SH-SY5Y (cell line): ENCODE data around the gene NAA16.

ENCODE experiments used
- GATA2 ChIP-seq: IDR thresholded peaks from 2 replicates; pipeline ENCODE4 v1.6.1; 2011; ENCODE audit warnings: mild to moderate bottlenecking, low read depth, low read length
- GATA3 ChIP-seq: IDR thresholded peaks from 2 replicates; pipeline ENCODE4 v1.6.1; 2011; ENCODE audit warnings: low read depth, mild to moderate bottlenecking, low read length, moderate library complexity

GRCh38 chr13:41296879-41297646, 14.0 kb upstream of the NAA16 start:
- TF ChIP-seq GATA3 (no peak), GATA2 (no peak)
